Measurements from ENCODE around the gene PTTG1IP. TPM values are rescaled to one million over a fixed set of nuclear protein-coding genes. Genes with fewer than 3 reads are reported as not detected.

Gene PTTG1IP
- total RNA-seq, 4 donors from 2014 or later: 157 to 552 (median 288) TPM

GRCh38 chr21:44831227-44831860 is 42.1 kb downstream of the PTTG1IP start:
- Histone ChIP-seq H3K9me3 (peaks cover 15 to 19% of the 10 kb centered on the region in 2 donors), H3K36me3 (no peaks in the 10 kb centered on the region), H3K27me3 (no peaks in the 10 kb centered on the region), H3K4me3 (no peak overlapping the region), H3K4me1 (peaks cover 0 to under 1% (median under 1%) of the 10 kb centered on the region in 4 donors), H3K27ac (no peak overlapping the region)
- intact Hi-C loops (cut with DNase I; ENCODE audit: low total_unique reads) (no loop called here), in situ Hi-C loops (cut with MboI; ENCODE audit: low pct_ligation_motif_present in 1 of 4, low pct_unique_long_range_greater_than_20kb in 1 of 4, low sequenced_read_pairs in 3 of 4) (no loop called here)
- no peak for DNase-seq
- TF ChIP-seq CTCF (IDR thresholded peaks at IDR 0.05) (no peak), EP300 (IDR thresholded peaks at IDR 0.05; ENCODE audit: low read depth) (no peak), POLR2A (IDR thresholded peaks at IDR 0.05) (no peak), POLR2AphosphoS5 (IDR thresholded peaks at IDR 0.05) (no peak)
- 39 to 41% methylated on average over 7 of the region's 7 CpGs for WGBS, 2 donors (ENCODE audit: low coverage in 1 of 2)

- Histone ChIP-seq H3K4me3 (no peak overlapping the region), H3K4me1 (no peaks in the 10 kb centered on the region), H3K9me3 (peaks cover 15 to 19% of the 10 kb centered on the region in 2 donors), H3K27ac (no peak overlapping the region), H3K36me3 (no peaks in the 10 kb centered on the region), H3K27me3 (no peaks in the 10 kb centered on the region)
- intact Hi-C loops (cut with DNase I; ENCODE audit: low total_unique reads): no loop called here
- 49 to 100% methylated on average over 1 to 2 of the region's 2 CpGs for WGBS, 2 donors (ENCODE audit: low coverage in 1 of 2)
- in situ Hi-C loops (cut with MboI; ENCODE audit: low pct_ligation_motif_present in 1 of 4, low pct_unique_long_range_greater_than_20kb in 1 of 4, low sequenced_read_pairs in 3 of 4): no loop called here
- no peak for DNase-seq
- TF ChIP-seq POLR2A (IDR thresholded peaks at IDR 0.05): no peak
- TF ChIP-seq POLR2AphosphoS5 (IDR thresholded peaks at IDR 0.05): no peak
- TF ChIP-seq EP300 (IDR thresholded peaks at IDR 0.05; ENCODE audit: low read depth): no peak
- TF ChIP-seq CTCF (IDR thresholded peaks at IDR 0.05): no peak
Measured at GRCh38 chr21:44829507-44830092, 43.9 kb downstream of the PTTG1IP start.

DNA sequence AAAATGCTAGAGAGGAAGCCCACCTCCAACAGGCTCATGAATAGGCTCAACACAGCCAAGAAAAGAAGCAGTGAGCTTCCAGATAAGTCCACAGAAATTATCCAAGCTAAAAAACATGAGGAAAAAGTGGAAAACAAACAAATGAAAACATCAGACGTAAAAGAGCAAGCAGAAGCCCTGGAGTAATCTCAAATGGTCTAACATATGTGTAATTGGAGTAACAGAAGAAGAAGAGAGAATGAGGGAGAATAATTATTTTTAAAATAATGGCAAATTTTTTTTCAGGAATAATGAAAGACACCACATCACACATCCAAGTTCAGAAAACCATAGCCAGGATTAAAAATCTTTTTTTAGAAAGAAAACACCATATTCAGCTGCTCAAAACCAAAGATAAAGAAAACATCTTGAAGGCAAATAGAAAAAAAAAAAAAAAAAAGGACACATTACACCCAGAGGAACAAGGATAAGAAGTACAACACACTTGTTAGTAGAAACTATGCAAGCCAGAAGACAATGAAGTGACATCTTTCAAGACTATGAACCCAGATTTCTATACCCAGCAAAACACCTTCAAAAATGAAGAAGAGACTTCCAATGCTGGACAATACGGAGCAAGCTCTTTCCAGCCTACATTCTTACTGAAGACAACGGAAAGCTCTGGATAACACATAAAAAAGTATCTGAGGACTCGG is 45.0 kb downstream of the PTTG1IP start:
- TF ChIP-seq CTCF (IDR thresholded peaks at IDR 0.05): no peak
- TF ChIP-seq POLR2A (IDR thresholded peaks at IDR 0.05): no peak
- TF ChIP-seq EP300 (IDR thresholded peaks at IDR 0.05; ENCODE audit: low read depth): no peak
- no peak for TF ChIP-seq POLR2AphosphoS5 (IDR thresholded peaks at IDR 0.05)
- DNase-seq: no peak
- 89 to 91% methylated on average over 4 of the region's 4 CpGs for WGBS, 2 donors (ENCODE audit: low coverage in 1 of 2)
- Histone ChIP-seq H3K27ac (no peak overlapping the region), H3K4me3 (no peak overlapping the region), H3K36me3 (no peaks in the 10 kb centered on the region), H3K9me3 (peaks cover 15 to 21% of the 10 kb centered on the region in 2 donors), H3K4me1 (no peaks in the 10 kb centered on the region), H3K27me3 (no peaks in the 10 kb centered on the region)
- in situ Hi-C loops (cut with MboI; ENCODE audit: low pct_ligation_motif_present in 1 of 4, low pct_unique_long_range_greater_than_20kb in 1 of 4, low sequenced_read_pairs in 3 of 4): no loop called here
- intact Hi-C loops (cut with DNase I; ENCODE audit: low total_unique reads): no loop called here

DNA sequence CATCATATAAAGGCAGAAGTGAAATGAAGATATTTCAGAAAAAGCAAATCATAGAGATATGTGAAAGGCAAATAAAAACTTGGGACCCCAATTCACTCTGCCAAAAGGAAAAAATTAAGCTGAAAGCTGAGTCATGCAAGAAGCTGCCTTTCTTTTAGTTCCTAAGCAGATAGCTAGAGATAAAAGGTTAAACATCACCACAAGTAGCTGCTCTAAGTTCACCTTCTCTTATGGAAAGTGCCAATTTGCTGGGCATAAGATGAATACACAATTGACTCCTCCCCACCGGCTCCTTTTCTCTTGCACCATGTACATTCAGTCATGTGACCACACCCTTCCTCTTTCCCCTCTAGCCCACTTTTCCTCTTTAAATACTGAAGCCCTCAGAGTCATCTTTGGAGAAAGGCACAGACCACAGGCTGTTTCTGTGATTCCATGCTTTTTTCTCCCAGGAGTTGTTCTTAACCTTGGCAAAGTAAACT is 50.3 kb downstream of the PTTG1IP start:
- TF ChIP-seq POLR2A (IDR thresholded peaks at IDR 0.05) (no peak), CTCF (IDR thresholded peaks at IDR 0.05) (no peak), POLR2AphosphoS5 (IDR thresholded peaks at IDR 0.05) (no peak), EP300 (IDR thresholded peaks at IDR 0.05; ENCODE audit: low read depth) (no peak)
- in situ Hi-C loops (cut with MboI; ENCODE audit: low pct_ligation_motif_present in 1 of 4, low pct_unique_long_range_greater_than_20kb in 1 of 4, low sequenced_read_pairs in 3 of 4): loop anchor here in 1 of 4 donors (25.0 kb wide), 1 partner anchor 114 kb away; the partner anchor contains the start of gene SLX9
- Histone ChIP-seq H3K27me3 (no peaks in the 10 kb centered on the region), H3K27ac (no peak overlapping the region), H3K9me3 (peaks cover 23% of the 10 kb centered on the region in 2 donors), H3K4me3 (no peak overlapping the region), H3K4me1 (peaks cover 0 to 5% (median 2%) of the 10 kb centered on the region in 4 donors), H3K36me3 (no peaks in the 10 kb centered on the region)
- 88 to 92% methylated on average over 1 of the region's 1 CpG for WGBS, 2 donors (ENCODE audit: low coverage in 1 of 2)
- intact Hi-C loops (cut with DNase I; ENCODE audit: low total_unique reads): no loop called here
- DNase-seq: no peak

Measured in transverse colon (tissue), 4 donors.